Activated CD4-positive, alpha-beta T cell treated with anti-CD3 and anti-CD28 coated beads, Interleukin-2, amount 50 U/mL, for 16 hours (primary cell): ENCODE data around the gene RELL1.

Experiments used
- DNase-seq: peaks from one replicate; pipeline ENCODE4 v3.0.0-alpha.2; 2020

Gene RELL1

GRCh38 chr4:37686373-37687193 lies at the start of gene RELL1:
Gene RELL1, minus strand, starts transcription at chr4:37686376. Its CDS starts 89 bp downstream, at chr4:37686287.
- peak; percentile 100 for DNase-seq

- no peak for DNase-seq
Measured at GRCh38 chr4:37735578-37735977, 49.4 kb upstream of the RELL1 start.

GRCh38 chr4:37734989-37735388 lies 48.8 kb upstream of the RELL1 start:
- no peak for DNase-seq

GRCh38 chr4:37733240-37733867 lies 47.2 kb upstream of the RELL1 start:
- DNase-seq: no peak

- peak; percentile 40 for DNase-seq
Measured at GRCh38 chr4:37732526-37733186, 46.5 kb upstream of the RELL1 start.

- no peak for DNase-seq
Measured at GRCh38 chr4:37729649-37730004, 43.5 kb upstream of the RELL1 start.

- no peak for DNase-seq
Measured at GRCh38 chr4:37728064-37728463, 41.9 kb upstream of the RELL1 start.

- DNase-seq: no peak
Measured at GRCh38 chr4:37727635-37728034, 41.5 kb upstream of the RELL1 start.

- no peak for DNase-seq
Measured at GRCh38 chr4:37726666-37727065, 40.5 kb upstream of the RELL1 start.

GRCh38 chr4:37725718-37726117 lies 39.5 kb upstream of the RELL1 start:
- peak; percentile 47 for DNase-seq

- DNase-seq: peak; percentile 15
Measured at GRCh38 chr4:37723067-37723466, 36.9 kb upstream of the RELL1 start.

- peak; percentile 76 for DNase-seq
Measured at GRCh38 chr4:37721995-37722638, 35.9 kb upstream of the RELL1 start.

- DNase-seq: no peak
Measured at GRCh38 chr4:37719021-37719420, 32.8 kb upstream of the RELL1 start.

- DNase-seq: peak; percentile 54
Measured at GRCh38 chr4:37717576-37717975, 31.4 kb upstream of the RELL1 start.

GRCh38 chr4:37715889-37716402 lies 29.8 kb upstream of the RELL1 start:
- DNase-seq: peak; percentile 89

GRCh38 chr4:37710491-37710890 lies 24.3 kb upstream of the RELL1 start:
- DNase-seq: no peak

- DNase-seq: no peak
Measured at GRCh38 chr4:37706032-37706431, 19.9 kb upstream of the RELL1 start.

GRCh38 chr4:37705571-37705970 lies 19.4 kb upstream of the RELL1 start:
- DNase-seq: no peak

GRCh38 chr4:37699868-37700481 lies 13.8 kb upstream of the RELL1 start:
- DNase-seq: no peak

GRCh38 chr4:37697566-37697965 lies 11.4 kb upstream of the RELL1 start:
- DNase-seq: no peak

GRCh38 chr4:37693450-37694190 lies 7.4 kb upstream of the RELL1 start:
- no peak for DNase-seq

- no peak for DNase-seq
Measured at GRCh38 chr4:37693030-37693429, 6.9 kb upstream of the RELL1 start.
